ENCODE results near the gene AHCY. TPM values are rescaled to one million over a fixed set of nuclear protein-coding genes. Genes with fewer than 3 reads are reported as not detected.
"Not testable (repeated sequence)": the region's sequence is repeated elsewhere in the genome, so short reads cannot be mapped to it uniquely, and the experiment has no call there.

The AHCY gene
- total RNA-seq, 1 experiment from 2014 or later = 228 TPM

- no peak for DNase-seq (ENCODE audit: extremely low read depth, low read depth)
Measured at GRCh38 chr20:34300256-34300806, 2.8 kb downstream of the AHCY start.

- DNase-seq (ENCODE audit: extremely low read depth, low read depth) = no peak
Measured at GRCh38 chr20:34299556-34300255, 3.4 kb downstream of the AHCY start.

- not testable (repeated sequence) for DNase-seq (ENCODE audit: extremely low read depth, low read depth)
Measured at GRCh38 chr20:34298294-34298784, 4.8 kb downstream of the AHCY start.

- no peak for DNase-seq (ENCODE audit: extremely low read depth, low read depth)
Measured at GRCh38 chr20:34296468-34296867, 6.7 kb downstream of the AHCY start.

GRCh38 chr20:34295284-34295683 is 7.9 kb downstream of the AHCY start:
- no peak for DNase-seq (ENCODE audit: extremely low read depth, low read depth)

- no peak for DNase-seq (ENCODE audit: extremely low read depth, low read depth)
Measured at GRCh38 chr20:34294563-34294962, 8.6 kb downstream of the AHCY start.

- no peak for DNase-seq (ENCODE audit: extremely low read depth, low read depth)
Measured at GRCh38 chr20:34293589-34293988, 9.6 kb downstream of the AHCY start.

- DNase-seq (ENCODE audit: extremely low read depth, low read depth) = no peak
Measured at GRCh38 chr20:34293119-34293518, 10.0 kb downstream of the AHCY start.

GRCh38 chr20:34292496-34292895 is 10.7 kb downstream of the AHCY start:
- DNase-seq (ENCODE audit: extremely low read depth, low read depth) = no peak

GRCh38 chr20:34290471-34290870 is 12.7 kb downstream of the AHCY start:
- no peak for DNase-seq (ENCODE audit: extremely low read depth, low read depth)

- DNase-seq (ENCODE audit: extremely low read depth, low read depth) = not testable (repeated sequence)
Measured at GRCh38 chr20:34287500-34287899, 15.7 kb downstream of the AHCY start.

- DNase-seq (ENCODE audit: extremely low read depth, low read depth) = no peak
Measured at GRCh38 chr20:34285450-34285849, 17.7 kb downstream of the AHCY start.

GRCh38 chr20:34283844-34284243 is 19.3 kb downstream of the AHCY start:
- no peak for DNase-seq (ENCODE audit: extremely low read depth, low read depth)

GRCh38 chr20:34282041-34282440 is 21.1 kb downstream of the AHCY start:
- DNase-seq (ENCODE audit: extremely low read depth, low read depth) = no peak

- DNase-seq (ENCODE audit: extremely low read depth, low read depth) = no peak
Measured at GRCh38 chr20:34281177-34281576, 22.0 kb downstream of the AHCY start.

GRCh38 chr20:34274694-34275093 is 28.5 kb downstream of the AHCY start:
- DNase-seq (ENCODE audit: extremely low read depth, low read depth) = no peak

- DNase-seq (ENCODE audit: extremely low read depth, low read depth) = no peak
Measured at GRCh38 chr20:34271956-34272355, 31.2 kb downstream of the AHCY start.

GRCh38 chr20:34269996-34270627 is 33.0 kb downstream of the AHCY start:
- DNase-seq (ENCODE audit: extremely low read depth, low read depth) = no peak

- DNase-seq (ENCODE audit: extremely low read depth, low read depth) = no peak
Measured at GRCh38 chr20:34268851-34269636, 34.1 kb downstream of the AHCY start.

- DNase-seq (ENCODE audit: extremely low read depth, low read depth) = no peak
Measured at GRCh38 chr20:34268145-34268544, 35.0 kb downstream of the AHCY start.

- DNase-seq (ENCODE audit: extremely low read depth, low read depth) = no peak
Measured at GRCh38 chr20:34264141-34264540, 39.0 kb downstream of the AHCY start.

All from NCI-H460 (cell line).